ENCODE results near the gene ZBTB20.
"Not testable (repeated sequence)": the region's sequence is repeated elsewhere in the genome, so short reads cannot be mapped to it uniquely, and the experiment has no call there.

The ZBTB20 gene

DNA sequence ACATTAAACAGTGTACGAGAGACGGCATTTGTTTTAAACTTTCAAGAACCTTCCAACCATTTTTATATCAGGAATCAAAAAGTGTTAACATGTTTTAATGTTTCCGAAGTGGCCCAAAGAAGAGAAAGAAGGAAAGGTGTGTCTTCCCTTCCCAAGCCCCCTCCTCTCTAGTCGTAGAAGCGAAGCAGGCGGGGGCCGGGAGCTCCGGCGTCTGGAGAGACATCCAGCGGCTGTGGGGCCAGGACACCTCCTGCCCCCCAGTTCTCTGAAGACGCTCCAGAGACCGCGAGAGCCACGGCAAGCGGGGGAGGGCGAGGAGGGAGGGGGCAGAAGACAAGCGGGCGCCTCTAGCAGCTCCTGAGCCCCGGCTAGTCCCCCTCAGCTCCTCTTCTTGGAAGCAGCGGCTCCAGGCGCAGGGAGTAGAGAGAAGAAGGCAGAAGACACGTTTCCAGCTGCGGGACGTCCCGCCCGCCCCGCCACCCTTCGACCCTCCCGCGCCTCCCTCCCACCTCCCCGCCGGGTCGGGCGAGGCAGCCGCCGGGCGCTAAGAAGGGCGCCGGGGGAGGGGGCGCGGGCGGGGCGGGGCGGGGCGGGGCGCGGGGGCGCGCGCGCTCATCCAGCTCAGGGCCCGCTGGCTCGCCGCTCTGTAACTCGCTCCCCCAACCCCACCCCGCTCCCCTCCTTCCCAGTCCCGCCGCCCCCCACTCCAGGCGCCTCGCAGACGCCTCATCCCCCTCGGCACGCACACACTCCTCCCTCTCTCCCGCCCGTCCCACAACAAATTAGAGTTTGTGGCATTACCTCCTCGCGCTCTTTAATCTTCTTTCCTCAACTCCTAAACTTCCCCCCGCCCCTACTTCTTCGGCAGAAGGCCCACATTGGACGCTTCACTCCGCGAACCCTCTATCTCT, at the start of gene ZBTB20:
Gene ZBTB20, minus strand, starts transcription at position 871 of the 911 bp plus-strand sequence.
- DNase-seq (ENCODE audit: low read depth), result peak; percentile 50

DNA sequence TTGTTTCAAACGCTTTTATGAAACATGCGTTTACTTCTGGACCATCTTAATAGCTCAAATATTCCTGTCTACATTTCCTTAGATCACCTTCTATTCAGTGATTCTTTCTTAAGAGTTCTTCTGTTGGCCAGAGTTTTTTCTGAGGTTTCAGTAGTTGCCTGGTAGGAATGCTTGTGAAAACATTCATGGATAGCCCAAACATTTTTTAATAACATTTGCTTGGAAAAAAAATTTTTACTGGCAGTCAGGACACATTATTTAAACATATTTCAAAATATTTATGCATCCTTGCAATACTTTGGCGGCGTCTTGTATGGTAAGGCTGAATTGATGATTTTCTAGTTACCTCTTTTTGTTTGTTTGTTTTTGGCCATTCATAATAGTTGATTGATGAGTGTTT, 47.4 kb upstream of the ZBTB20 start:
- DNase-seq (ENCODE audit: low read depth), result no peak

DNA sequence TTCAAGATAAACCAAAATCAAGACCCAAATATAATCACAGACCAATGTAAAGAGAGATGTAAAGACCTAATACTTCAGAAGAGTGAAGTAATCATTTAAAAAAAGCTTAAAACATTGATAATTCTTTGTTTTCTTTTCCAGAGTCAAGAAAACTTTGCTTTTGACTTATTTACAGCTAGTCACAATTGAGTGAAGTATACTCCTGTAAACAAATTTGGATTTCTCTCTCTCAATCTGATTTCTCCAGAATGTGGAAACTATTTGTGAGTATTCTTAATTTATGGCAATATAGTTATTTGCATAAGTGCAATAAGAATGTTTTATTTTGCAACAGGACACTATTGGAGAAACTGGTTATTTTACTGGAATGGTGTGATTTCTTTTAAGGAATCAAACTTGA, 43.7 kb upstream of the ZBTB20 start:
- no peak for DNase-seq (ENCODE audit: low read depth)

DNA sequence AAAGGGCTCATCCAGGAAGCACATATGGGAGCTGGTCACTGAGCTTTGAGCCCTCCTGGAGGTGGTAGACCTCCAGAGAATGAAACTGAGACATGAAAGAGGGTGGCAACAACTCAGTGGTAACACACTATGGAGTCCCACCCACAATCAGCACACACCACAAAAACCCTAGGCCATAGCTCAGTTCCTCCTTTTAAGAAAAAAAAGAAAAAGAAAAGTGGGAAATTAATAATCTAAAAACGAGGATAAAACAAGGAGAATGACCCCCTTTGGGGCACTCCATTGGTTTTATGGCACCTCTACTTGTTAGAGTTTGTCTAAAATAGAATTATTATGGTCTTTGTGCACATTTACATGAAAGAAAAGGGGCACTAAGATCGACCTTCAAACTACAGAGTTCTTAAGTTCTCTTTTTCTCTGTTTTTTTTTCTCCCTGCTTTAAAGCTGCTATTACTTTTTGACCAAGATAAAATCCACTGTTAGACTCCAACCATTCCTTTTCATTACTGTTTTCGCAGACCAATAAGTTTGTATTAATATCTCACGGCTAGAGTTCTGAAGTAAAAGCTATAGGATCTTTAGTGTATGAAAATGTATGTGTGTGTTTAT, 40.2 kb upstream of the ZBTB20 start:
- no peak for DNase-seq (ENCODE audit: low read depth)

DNA sequence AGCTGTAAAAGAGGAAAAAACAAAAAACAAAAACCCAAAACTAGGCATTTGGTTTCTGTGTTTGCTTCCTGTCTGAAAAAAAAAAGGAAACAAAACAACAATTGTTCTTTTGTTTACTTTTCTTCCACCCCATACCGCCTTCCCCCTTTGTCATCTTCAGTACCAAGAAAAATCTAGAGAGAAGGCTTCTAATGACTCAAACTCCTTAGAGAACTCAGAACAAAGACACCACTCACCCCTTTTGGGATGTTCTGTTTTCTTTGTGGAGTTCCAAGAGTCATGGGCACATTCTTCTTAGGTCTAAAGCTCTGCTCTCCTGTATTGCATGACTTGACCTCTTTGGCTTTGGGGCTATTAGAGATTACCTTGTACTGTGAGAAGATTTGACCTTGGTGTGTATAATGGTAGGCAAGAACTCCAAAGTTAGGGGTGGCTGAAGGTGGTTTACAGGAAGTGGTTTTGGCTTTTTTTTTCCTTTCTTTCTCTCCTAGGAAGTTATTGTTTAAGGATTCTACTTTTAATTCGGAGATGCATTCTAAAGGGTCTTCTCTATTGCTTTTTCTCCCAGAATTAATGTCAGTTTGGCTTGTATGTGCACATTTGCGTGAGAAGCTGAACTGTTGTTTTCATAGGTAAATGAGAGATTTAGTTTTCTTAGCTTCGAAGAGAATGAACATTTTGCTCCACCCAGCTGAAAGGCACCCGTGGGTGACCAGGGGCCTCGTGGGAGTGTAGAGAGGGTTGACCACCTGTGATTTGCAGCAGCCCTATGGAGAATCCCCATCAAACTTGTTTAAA, 39.5 kb upstream of the ZBTB20 start:
- no peak for DNase-seq (ENCODE audit: low read depth)

DNA sequence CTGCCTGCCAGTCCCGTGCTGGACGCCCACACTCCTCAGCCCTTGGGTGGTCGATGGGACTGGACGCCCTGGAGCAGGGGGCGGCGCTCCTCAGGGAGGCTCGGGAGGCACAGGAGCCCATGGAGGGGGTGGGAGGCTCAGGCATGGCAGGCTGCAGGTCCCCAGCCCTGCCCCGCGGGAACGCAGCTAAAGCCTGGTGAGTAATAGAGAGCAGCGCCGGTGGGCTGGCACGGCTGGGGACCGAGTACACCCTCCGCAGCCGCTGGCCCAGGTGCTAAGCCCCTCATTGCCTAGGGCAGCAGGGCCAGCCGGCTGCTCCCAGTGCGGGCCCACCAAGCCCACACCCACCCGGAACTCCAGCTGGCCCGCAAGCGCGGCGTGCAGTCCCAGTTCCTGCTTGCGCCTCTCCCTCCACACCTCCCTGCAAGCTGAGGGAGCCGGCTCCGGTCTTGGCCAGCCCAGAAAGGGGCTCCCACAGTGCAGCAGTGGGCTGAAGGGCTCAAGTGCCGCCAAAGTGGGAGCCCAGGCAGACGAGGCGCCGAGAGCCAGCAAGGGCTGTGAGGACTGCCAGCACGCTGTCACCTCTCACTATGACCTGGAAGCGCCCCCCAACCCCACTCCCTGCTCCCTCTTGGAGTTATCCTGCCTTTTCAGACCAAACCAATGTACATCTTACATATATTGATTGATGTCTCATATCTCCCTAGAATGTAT, 37.9 kb upstream of the ZBTB20 start:
- not testable (repeated sequence) for DNase-seq (ENCODE audit: low read depth)

DNA sequence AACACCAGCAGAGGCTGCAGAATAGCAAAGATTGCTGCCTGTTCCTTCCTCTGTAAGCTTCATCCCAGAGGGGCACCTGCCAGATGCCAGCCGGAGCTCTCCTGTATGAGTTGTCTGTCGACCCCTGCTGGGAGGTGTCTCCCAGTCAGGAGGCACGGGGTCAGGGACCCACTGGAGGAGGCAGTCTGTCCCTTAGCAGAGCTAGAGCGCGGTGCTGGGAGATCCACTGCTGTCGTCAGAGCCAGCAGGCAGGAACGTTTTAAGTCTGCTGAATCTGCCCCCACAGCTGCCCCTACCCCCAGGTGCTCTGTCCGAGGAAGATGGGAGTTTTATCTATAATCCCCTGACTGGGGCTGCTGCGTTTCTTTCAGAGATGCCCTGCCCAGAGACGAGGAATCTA, 31.8 kb upstream of the ZBTB20 start:
- DNase-seq (ENCODE audit: low read depth), result not testable (repeated sequence)

DNA sequence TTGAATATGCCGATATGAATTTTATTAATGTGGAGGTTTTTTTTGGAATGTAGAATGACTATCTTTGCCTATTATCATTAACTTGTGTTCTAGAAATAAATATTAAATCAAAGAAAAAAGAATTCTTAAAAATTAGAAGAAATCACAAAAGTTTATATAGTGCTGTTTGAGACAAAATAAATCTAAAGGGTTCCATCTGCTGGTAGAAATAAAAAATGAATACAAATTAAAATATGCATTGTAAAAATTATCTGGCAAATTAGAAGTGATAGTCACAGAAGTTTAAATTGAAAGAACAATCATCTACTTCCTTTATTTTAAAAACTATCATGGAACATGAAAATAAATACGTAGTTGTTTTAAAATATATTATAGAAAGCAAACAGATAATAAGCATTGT, 22.7 kb upstream of the ZBTB20 start:
- no peak for DNase-seq (ENCODE audit: low read depth)

DNA sequence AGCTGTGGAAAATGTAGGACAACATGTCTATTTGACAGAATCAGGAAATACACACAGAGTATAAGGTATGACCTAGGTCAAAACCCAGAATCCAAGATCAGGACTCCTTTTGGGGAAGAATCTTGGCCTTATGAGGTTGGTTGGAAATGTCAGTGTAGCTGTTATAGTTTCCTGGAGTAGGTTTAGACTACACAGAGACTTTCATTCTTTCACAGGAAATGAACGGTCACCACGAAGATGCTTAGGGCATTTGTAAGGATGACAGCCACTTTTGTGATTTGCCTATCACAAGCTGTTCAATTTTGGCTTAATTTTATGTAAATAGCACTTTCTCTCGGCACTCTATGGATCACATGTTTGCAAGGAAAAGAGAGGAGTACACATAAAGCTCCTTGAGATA, 18.6 kb upstream of the ZBTB20 start:
- no peak for DNase-seq (ENCODE audit: low read depth)

DNA sequence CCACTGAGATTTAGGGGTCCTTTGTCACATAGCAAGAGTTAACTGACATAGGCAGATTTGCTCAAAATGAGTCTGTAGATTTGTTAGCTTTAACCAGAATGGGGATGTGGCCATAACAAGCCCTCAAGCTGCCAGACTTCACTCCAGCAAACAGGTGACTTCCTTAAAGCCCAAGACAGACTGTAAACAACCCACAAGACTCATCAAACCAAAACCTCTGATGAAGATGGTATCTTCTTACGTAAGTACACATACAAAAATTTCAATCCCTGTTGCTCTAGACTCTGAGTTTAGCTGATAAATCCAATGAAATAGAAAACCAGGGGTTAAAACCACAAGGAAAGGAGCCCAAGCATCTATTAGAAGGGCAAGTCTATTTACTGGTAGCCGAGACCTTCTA, 18.2 kb upstream of the ZBTB20 start:
- DNase-seq (ENCODE audit: low read depth), result no peak

DNA sequence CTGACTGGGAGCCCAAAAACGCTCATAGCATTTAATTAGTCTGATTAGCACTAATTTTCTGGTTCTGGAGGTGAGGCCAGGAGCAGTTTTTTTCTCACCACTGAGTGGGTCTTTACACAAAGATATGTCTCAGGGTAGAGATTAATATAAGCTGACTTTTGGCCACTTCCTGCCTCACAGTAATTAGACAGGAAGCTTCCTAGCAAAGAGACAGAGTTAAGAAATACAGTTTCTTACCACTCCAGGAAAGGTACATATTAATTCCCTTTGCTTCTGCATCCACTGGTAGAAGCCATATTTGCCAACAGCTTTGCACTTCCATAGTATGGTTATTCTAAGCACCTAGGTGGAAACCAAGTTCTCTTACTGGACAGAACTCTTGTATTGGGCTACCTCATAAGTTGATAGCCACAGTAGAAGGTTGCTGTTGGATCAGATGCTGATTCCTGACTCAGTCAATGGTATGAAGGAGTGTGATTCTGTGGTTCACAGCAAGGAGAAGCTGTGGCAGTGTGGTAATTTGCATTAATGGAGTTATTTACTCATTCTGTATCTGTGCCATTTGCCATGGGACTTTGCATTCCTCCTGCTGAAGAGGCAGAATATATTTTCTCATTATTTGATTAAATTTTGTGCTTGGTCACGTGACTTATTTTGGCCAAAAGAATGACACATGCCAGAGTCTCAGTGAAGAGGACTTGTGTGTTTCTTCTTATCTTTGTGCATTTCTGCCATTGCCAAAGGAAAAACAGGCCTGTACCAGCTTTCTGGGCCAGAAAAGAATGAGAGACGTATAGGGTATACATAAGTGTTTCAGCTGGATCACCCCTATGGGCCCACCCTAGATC, 17.5 kb upstream of the ZBTB20 start:
- no peak for DNase-seq (ENCODE audit: low read depth)

DNA sequence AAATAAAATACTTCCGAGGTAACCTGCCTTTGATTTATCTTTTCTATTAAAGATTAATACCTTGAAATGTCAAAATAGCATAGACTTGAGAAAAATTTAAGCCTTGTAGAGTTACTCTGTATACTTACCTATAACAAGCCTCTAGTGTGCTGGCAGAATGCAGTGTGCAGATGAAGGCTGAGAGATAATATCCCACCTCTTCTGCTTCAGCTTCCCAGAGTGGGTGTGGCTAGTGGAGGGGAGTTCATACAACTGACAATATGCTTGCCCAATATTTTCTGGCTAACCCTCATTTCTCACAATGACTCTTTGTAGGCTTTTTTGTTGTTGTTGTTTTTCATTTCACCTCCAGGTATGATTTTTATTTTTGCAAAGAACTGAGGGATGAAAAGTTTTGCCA, 15.7 kb upstream of the ZBTB20 start:
- DNase-seq (ENCODE audit: low read depth), result no peak

DNA sequence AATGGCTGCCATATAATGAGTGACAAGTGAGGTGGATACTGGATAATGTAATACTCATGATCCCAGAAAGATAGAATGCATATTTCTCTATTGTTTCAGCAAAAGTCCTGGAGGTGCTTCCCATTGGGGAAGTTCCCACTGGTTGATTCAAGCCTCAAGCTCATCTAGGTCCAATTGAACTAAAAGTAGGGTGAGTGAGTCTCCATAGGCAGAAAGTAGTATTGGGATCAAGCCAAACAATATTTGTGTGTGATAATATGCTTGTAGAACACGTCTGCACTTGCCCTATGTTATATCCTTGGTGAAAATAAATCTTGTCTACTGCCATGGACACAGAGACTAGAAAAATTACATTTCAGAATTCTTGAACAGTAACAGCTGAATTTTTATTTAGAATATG, 14.8 kb upstream of the ZBTB20 start:
- DNase-seq (ENCODE audit: low read depth), result no peak

DNA sequence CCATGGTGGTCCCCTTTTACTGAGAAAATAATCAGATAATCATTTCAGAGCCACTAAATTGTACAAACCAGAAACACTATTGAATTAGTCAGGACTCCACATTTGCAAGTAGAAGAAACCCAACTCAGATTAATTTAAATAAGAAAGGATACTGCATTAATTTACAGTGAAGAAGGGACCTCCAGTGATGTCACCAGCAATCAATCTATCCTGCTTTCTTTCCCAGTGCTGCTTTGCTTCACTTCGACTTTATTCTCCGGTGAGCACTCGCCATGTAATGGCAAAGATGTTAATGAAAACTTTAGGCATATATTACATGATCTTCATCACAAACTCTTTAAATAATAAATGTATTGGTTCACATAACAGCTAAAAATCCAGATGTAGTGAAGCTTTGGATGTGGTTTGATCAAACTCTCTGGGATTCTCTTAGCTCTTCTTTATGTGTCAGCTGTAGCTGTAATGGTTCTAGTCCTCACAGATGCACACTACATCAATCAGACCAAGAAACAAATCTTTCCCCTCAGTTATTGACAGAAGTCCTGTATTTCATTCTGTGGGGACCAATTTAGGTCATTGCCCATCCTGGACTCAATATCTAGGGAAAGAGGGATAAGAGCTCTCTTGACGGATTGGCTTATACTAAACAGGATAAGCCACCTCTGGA, 14.2 kb upstream of the ZBTB20 start:
- DNase-seq (ENCODE audit: low read depth), result no peak

DNA sequence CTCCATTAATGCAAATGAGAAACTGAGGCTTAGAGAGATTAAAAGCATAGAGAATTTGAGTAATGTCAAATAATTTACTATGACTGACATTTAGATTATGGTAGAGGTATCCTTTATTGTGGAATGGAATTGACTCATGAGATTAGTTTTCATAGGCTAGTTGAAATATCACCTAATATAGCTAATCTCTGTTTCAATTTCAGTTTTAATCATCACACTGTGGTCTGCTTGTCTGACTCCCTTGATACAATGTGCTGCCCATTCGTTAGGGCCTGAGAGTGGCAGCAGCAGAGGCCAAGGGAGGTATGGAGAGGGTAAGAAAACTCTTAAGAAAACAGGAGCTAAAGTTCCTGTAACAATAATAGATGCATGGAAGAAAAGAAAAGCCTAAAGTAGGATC, 13.2 kb upstream of the ZBTB20 start:
- no peak for DNase-seq (ENCODE audit: low read depth)

DNA sequence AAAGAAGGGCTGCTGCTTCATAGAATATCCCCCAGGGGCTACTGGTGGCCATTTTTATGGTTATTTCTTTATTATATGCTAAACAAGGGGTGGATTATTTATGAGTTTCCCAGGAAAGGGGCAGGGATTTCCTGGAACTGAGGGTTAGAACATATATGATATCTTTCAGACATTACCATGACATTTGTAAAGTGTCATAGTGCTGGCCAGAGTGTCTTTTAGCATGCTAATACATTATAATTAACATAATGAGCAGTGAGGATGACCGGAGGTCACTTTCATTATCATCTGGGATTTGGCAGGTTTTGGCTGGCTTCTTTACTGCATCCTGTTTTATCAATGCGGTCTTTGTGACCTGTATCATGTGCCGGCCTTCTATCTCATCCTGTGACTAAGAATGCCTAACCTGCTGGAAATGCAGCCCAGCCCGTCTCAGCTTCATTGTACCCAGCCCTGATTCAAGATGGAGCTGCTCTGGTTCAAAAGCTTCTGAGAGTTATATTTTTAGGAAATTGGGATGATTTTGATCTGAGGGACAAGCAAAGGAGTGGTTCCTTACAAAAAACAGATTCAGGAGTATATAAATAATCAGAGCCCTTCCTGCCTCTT, 9.1 kb upstream of the ZBTB20 start:
- DNase-seq (ENCODE audit: low read depth), result no peak

DNA sequence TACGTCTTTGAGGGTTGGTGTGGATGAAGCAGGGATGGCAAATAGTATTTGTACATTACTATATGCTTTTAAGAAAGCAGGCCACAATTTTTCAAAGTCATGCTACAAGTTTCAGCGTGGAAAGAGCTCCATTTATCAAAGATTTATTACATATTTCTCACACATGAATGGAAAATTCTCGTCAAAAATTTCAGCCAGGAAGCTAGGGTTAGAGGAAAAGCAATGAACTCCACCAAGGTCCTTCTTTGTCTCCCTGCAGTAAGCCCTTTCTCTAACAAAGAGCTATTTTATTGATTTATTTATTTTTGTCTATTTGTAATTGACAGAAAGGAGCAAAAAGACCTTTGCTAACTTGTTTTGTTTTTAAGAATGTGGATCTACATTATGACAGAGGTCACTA, 7.5 kb upstream of the ZBTB20 start:
- DNase-seq (ENCODE audit: low read depth), result no peak

DNA sequence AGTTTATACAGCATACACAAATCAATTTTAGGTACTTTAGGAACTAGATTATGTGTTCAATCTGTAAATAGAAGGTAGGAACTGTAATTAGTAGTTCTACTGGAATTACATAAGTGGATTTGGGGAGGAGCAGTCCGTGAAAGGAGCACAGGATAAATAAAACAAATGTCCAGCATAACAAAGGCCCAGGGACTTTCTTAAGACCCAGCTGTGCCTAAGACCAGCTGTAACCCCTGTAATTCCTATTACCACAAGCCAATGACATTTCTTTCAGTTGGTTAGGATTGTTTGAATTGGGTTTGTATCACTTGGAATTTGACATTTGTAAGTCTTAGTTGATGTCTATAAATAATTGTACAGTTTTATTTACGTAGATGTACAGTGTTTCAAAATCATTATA, 4.8 kb upstream of the ZBTB20 start:
- no peak for DNase-seq (ENCODE audit: low read depth)

DNA sequence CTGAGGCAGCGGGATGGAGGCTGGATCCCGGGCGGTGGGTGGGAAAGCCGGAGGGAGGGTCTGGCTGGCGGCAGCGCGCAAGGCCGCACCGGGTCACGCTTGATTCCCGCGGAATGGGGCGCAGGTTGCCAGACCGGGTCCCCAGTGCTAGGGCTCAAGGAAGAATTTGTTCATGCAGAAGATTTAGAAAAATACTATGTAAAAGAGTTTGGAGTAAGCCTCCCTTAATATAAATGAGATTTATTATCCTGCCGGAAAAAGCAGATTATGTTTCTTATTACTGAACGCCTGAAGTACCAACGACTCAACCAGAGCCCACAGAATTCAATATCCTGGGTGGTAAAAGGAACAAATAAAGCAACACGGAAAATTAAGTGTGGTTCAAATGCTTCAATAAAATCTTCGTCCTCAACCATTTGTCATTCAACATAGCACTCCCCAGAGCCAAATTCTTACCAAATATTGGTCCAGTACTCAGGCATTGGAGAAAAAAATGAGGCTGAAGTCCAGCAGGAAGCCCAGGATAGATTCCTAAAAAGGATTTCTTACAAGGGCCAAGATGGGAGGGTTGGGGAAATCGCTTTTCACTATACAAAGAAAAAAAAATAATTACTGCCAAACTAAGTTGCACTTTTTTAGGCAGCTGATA, 1.2 kb upstream of the ZBTB20 start:
- no peak for DNase-seq (ENCODE audit: low read depth)
